IPS-20b (cell line): ENCODE measurements around the gene UTS2B.
"Not testable (repeated sequence)": the region's sequence is repeated elsewhere in the genome, so short reads cannot be mapped to it uniquely, and the experiment has no call there.

Experiments
- H3K27ac ChIP-seq: one replicate; pipeline ENCODE4 v1.5.1; 2013; ENCODE audit warnings: low read length
- H3K27me3 ChIP-seq: 2 replicates; pipeline ENCODE4 v1.6.1; 2013; ENCODE audit warnings: mild to moderate bottlenecking, low read length, inconsistent platforms; ENCODE audit not compliant: insufficient read depth
- H3K36me3 ChIP-seq: 2 replicates; pipeline ENCODE4 v1.6.1; 2013; ENCODE audit warnings: low read depth, mild to moderate bottlenecking, inconsistent platforms, low read length, moderate library complexity; ENCODE audit not compliant: insufficient read depth
- H3K4me1 ChIP-seq: 2 replicates; pipeline ENCODE4 v1.6.1; 2013; ENCODE audit warnings: mild to moderate bottlenecking, control low read depth, inconsistent platforms, low read length, moderate library complexity; ENCODE audit not compliant: insufficient read depth
- H3K4me3 ChIP-seq: 2 replicates; pipeline ENCODE4 v1.5.1; 2013; ENCODE audit warnings: mild to moderate bottlenecking, low read length, inconsistent platforms
- H3K9ac ChIP-seq: 2 replicates; pipeline ENCODE4 v1.6.1; 2013; ENCODE audit warnings: low read depth, mild to moderate bottlenecking, inconsistent platforms, low read length, moderate library complexity
- H3K9me3 ChIP-seq: 2 replicates; pipeline ENCODE4 v1.6.1; 2013; ENCODE audit warnings: mild to moderate bottlenecking, low read depth, low read length, inconsistent platforms; ENCODE audit not compliant: insufficient read depth

The UTS2B gene

GRCh38 chr3:191296041-191296541, 34.2 kb downstream of the UTS2B start:
- H3K27ac ChIP-seq, result no peak overlapping the region
- H3K36me3 ChIP-seq, result no peaks in the 10 kb centered on the region
- H3K9ac ChIP-seq, result no peak overlapping the region

GRCh38 chr3:191294291-191294690, 36.0 kb downstream of the UTS2B start:
- H3K27ac ChIP-seq, result no peak overlapping the region
- no peak overlapping the region for H3K4me3 ChIP-seq

More at GRCh38 chr3:191296041-191296541, 34.2 kb downstream of the UTS2B start:
- no peak overlapping the region for H3K4me3 ChIP-seq
- no peaks in the 10 kb centered on the region for H3K27me3 ChIP-seq
- no peaks in the 10 kb centered on the region for H3K9me3 ChIP-seq
- H3K4me1 ChIP-seq, result no peaks in the 10 kb centered on the region

GRCh38 chr3:191292243-191293015, 37.9 kb downstream of the UTS2B start:
- Histone ChIP-seq H3K9ac (no peak overlapping the region), H3K9me3 (no peaks in the 10 kb centered on the region), H3K27me3 (no peaks in the 10 kb centered on the region)

More at GRCh38 chr3:191294291-191294690, 36.0 kb downstream of the UTS2B start:
- H3K4me1 ChIP-seq, result no peaks in the 10 kb centered on the region
- H3K27me3 ChIP-seq, result no peaks in the 10 kb centered on the region
- no peaks in the 10 kb centered on the region for H3K9me3 ChIP-seq
- no peak overlapping the region for H3K9ac ChIP-seq
- H3K36me3 ChIP-seq, result no peaks in the 10 kb centered on the region

GRCh38 chr3:191290311-191291025, 39.9 kb downstream of the UTS2B start:
- Histone ChIP-seq H3K27me3 (no peaks in the 10 kb centered on the region), H3K27ac (no peak overlapping the region), H3K9ac (no peak overlapping the region), H3K4me1 (no peaks in the 10 kb centered on the region), H3K4me3 (no peak overlapping the region), H3K9me3 (no peaks in the 10 kb centered on the region), H3K36me3 (no peaks in the 10 kb centered on the region)

More at GRCh38 chr3:191292243-191293015, 37.9 kb downstream of the UTS2B start:
- Histone ChIP-seq H3K4me3 (no peak overlapping the region), H3K36me3 (no peaks in the 10 kb centered on the region), H3K4me1 (no peaks in the 10 kb centered on the region), H3K27ac (no peak overlapping the region)

GRCh38 chr3:191283400-191283799, 46.9 kb downstream of the UTS2B start:
- Histone ChIP-seq H3K9ac (no peak overlapping the region), H3K36me3 (no peaks in the 10 kb centered on the region), H3K27me3 (no peaks in the 10 kb centered on the region), H3K4me3 (no peak overlapping the region), H3K9me3 (no peaks in the 10 kb centered on the region), H3K4me1 (no peaks in the 10 kb centered on the region), H3K27ac (no peak overlapping the region)

- H3K9ac ChIP-seq, result no peak overlapping the region
- no peaks in the 10 kb centered on the region for H3K27me3 ChIP-seq
- H3K9me3 ChIP-seq, result no peaks in the 10 kb centered on the region
- H3K4me3 ChIP-seq, result no peak overlapping the region
- H3K4me1 ChIP-seq, result no peaks in the 10 kb centered on the region
- no peak overlapping the region for H3K27ac ChIP-seq
- no peaks in the 10 kb centered on the region for H3K36me3 ChIP-seq
Measured at GRCh38 chr3:191282251-191283185, 47.8 kb downstream of the UTS2B start.

- Histone ChIP-seq H3K9ac (no peak overlapping the region), H3K9me3 (no peaks in the 10 kb centered on the region), H3K36me3 (no peaks in the 10 kb centered on the region), H3K4me3 (no peak overlapping the region), H3K4me1 (no peaks in the 10 kb centered on the region), H3K27me3 (no peaks in the 10 kb centered on the region), H3K27ac (no peak overlapping the region)
Measured at GRCh38 chr3:191280882-191281281, 49.4 kb downstream of the UTS2B start.

- Histone ChIP-seq H3K9ac (no peak overlapping the region), H3K4me1 (no peaks in the 10 kb centered on the region), H3K9me3 (no peaks in the 10 kb centered on the region), H3K36me3 (no peaks in the 10 kb centered on the region), H3K27ac (no peak overlapping the region), H3K4me3 (no peak overlapping the region), H3K27me3 (no peaks in the 10 kb centered on the region)
Measured at GRCh38 chr3:191280111-191280510, 50.2 kb downstream of the UTS2B start.

GRCh38 chr3:191275751-191276150, 54.6 kb downstream of the UTS2B start:
- Histone ChIP-seq H3K27me3 (no peaks in the 10 kb centered on the region), H3K4me3 (no peak overlapping the region), H3K9ac (no peak overlapping the region), H3K4me1 (no peaks in the 10 kb centered on the region), H3K9me3 (no peaks in the 10 kb centered on the region; the same call in 1 of the 2 replicates), H3K36me3 (no peaks in the 10 kb centered on the region), H3K27ac (no peak overlapping the region)

GRCh38 chr3:191275244-191275643, 55.1 kb downstream of the UTS2B start:
- not testable (repeated sequence) for H3K36me3 ChIP-seq, H3K9me3 ChIP-seq, H3K27ac ChIP-seq, H3K27me3 ChIP-seq, H3K4me1 ChIP-seq, H3K4me3 ChIP-seq, H3K9ac ChIP-seq
